ENCODE results near the gene CCDC88B. TPM values are rescaled to one million over a fixed set of nuclear protein-coding genes. Genes with fewer than 3 reads are reported as not detected.

The CCDC88B gene
- total RNA-seq, 2 donors from 2014 or later, result 14.2 to 15.2 TPM

GRCh38 chr11:64358907-64359711, 19.1 kb downstream of the CCDC88B start, which contains the start of gene RPS6KA4:
TSS of gene RPS6KA4 (plus strand) at chr11:64359162. CDS start at chr11:64359236, 74 bp downstream.
- Mint-ChIP-seq H3K4me3 (peak within 1 kb of the TSS; percentile 75), H3K27ac (no peak within 1 kb of the TSS), H3K27me3 (ENCODE audit: insufficient read depth) (no peaks in the 10 kb centered on the region), H3K4me1 (peaks cover 15% of the 10 kb centered on the region), H3K36me3 (ENCODE audit: low read depth) (peaks cover 26% of the 10 kb centered on the region), H3K9me3 (no peaks in the 10 kb centered on the region)
- Histone ChIP-seq H3K27ac (ENCODE audit: low read depth, low read length) (no peak within 1 kb of the TSS), H3K27me3 (ENCODE audit: control insufficient read depth, insufficient read depth, low read length, poor library complexity, severe bottlenecking) (no peaks in the 10 kb centered on the region), H3K9ac (ENCODE audit: extremely low read depth, low read length, poor library complexity, severe bottlenecking) (peak within 1 kb of the TSS; percentile 66), H3K36me3 (ENCODE audit: control insufficient read depth, insufficient read depth, low read length) (peaks cover 26% of the 10 kb centered on the region), H3K9me3 (ENCODE audit: control insufficient read depth, low read length) (no peaks in the 10 kb centered on the region), H3K4me1 (ENCODE audit: control insufficient read depth, insufficient read depth, low read length) (peaks cover 7% of the 10 kb centered on the region), H3K4me3 (ENCODE audit: low read length) (peak within 1 kb of the TSS; percentile 81)
- 2 to 3% methylated on average over 18 to 70 of the region's 70 CpGs for WGBS, 2 experiments (ENCODE audit: insufficient coverage in 1 of 2, insufficient read length in 1 of 2)
- DNase-seq, result peak; percentile 83
- TF ChIP-seq CTCF (conservative IDR thresholded peaks at IDR 0.05), result no peak

GRCh38 chr11:64359712-64360445, 19.9 kb downstream of the CCDC88B start:
- no peak overlapping the region for H3K27ac Mint-ChIP-seq
- peaks cover 30% of the 10 kb centered on the region for H3K36me3 ChIP-seq (ENCODE audit: control insufficient read depth, insufficient read depth, low read length)
- H3K9ac ChIP-seq (ENCODE audit: extremely low read depth, low read length, poor library complexity, severe bottlenecking), result peak overlapping the region; percentile 66
- H3K4me1 Mint-ChIP-seq, result peaks cover 15% of the 10 kb centered on the region
- no peak overlapping the region for H3K27ac ChIP-seq (ENCODE audit: low read depth, low read length)
- H3K9me3 ChIP-seq (ENCODE audit: control insufficient read depth, low read length), result no peaks in the 10 kb centered on the region
- H3K4me1 ChIP-seq (ENCODE audit: control insufficient read depth, insufficient read depth, low read length), result peaks cover 7% of the 10 kb centered on the region
- DNase-seq, result peak; percentile 41
- no peaks in the 10 kb centered on the region for H3K9me3 Mint-ChIP-seq
- 83 to 88% methylated on average over 29 to 38 of the region's 38 CpGs for WGBS, 2 experiments (ENCODE audit: insufficient coverage in 1 of 2, insufficient read length in 1 of 2)
- no peak for TF ChIP-seq CTCF (conservative IDR thresholded peaks at IDR 0.05)
- peaks cover 30% of the 10 kb centered on the region for H3K36me3 Mint-ChIP-seq (ENCODE audit: low read depth)
- no peaks in the 10 kb centered on the region for H3K27me3 Mint-ChIP-seq (ENCODE audit: insufficient read depth)
- no peaks in the 10 kb centered on the region for H3K27me3 ChIP-seq (ENCODE audit: control insufficient read depth, insufficient read depth, low read length, poor library complexity, severe bottlenecking)
- H3K4me3 ChIP-seq (ENCODE audit: low read length), result peak overlapping the region; percentile 81
- H3K4me3 Mint-ChIP-seq, result peak overlapping the region; percentile 75

- peaks cover 36% of the 10 kb centered on the region for H3K36me3 Mint-ChIP-seq (ENCODE audit: low read depth)
- Histone ChIP-seq H3K9me3 (ENCODE audit: control insufficient read depth, low read length) (no peaks in the 10 kb centered on the region), H3K4me1 (ENCODE audit: control insufficient read depth, insufficient read depth, low read length) (peaks cover 3% of the 10 kb centered on the region), H3K9ac (ENCODE audit: extremely low read depth, low read length, poor library complexity, severe bottlenecking) (no peak overlapping the region), H3K27ac (ENCODE audit: low read depth, low read length) (no peak overlapping the region), H3K4me3 (ENCODE audit: low read length) (no peak overlapping the region), H3K36me3 (ENCODE audit: control insufficient read depth, insufficient read depth, low read length) (peaks cover 36% of the 10 kb centered on the region), H3K27me3 (ENCODE audit: control insufficient read depth, insufficient read depth, low read length, poor library complexity, severe bottlenecking) (no peaks in the 10 kb centered on the region)
- TF ChIP-seq CTCF (conservative IDR thresholded peaks at IDR 0.05), result no peak
- H3K4me3 Mint-ChIP-seq, result peak overlapping the region; percentile 75
- peaks cover 12% of the 10 kb centered on the region for H3K4me1 Mint-ChIP-seq
- H3K27me3 Mint-ChIP-seq (ENCODE audit: insufficient read depth), result no peaks in the 10 kb centered on the region
- no peaks in the 10 kb centered on the region for H3K9me3 Mint-ChIP-seq
- 92 to 93% methylated on average over 11 to 13 of the region's 13 CpGs for WGBS, 2 experiments (ENCODE audit: insufficient coverage in 1 of 2, insufficient read length in 1 of 2)
- H3K27ac Mint-ChIP-seq, result no peak overlapping the region
- peak; percentile 55 for DNase-seq
These were observed 20.5 kb downstream of the CCDC88B start for GRCh38 chr11:64360448-64360921.

All from endodermal cell (in vitro differentiated cells).